ENCODE data around the gene GEMIN7. TPM values are rescaled to one million over a fixed set of nuclear protein-coding genes. Genes with fewer than 3 reads are reported as not detected.

Gene GEMIN7
- total RNA-seq, 1 experiment from 2014 or later: 35.5 TPM

DNA sequence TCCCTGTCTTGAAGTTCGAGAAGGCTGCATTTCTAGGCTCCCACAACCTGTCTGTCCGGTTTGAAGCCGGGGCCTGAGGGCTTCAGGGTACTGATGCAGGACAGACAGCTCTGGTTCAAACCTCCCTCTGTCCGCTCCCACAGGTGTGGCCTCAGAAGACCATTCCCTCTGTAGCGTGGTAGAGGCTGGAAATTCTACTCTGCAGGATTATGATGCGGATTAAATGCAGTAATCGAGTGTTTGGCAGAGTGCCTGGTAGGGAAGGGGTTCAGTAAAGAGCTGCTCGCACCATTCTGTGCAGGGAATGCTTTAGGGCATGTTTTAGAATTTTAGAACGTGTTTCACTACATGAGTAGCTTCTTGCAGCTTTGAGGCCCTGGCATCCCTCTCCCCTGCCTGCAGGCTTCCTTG lies 44.4 kb downstream of the GEMIN7 start:
- Histone ChIP-seq H3K4me3 (ENCODE audit: low read length) (no peak overlapping the region), H3K4me2 (ENCODE audit: low read length) (peak overlapping the region; percentile 75), H3K4me1 (ENCODE audit: insufficient read depth, low read length) (peaks cover 16% of the 10 kb centered on the region), H3K36me3 (ENCODE audit: low read depth, low read length) (no peaks in the 10 kb centered on the region), H3K9ac (ENCODE audit: low read length) (peak overlapping the region; percentile 52; the same call in 1 of the 2 replicates), H3K27ac (ENCODE audit: low read length) (peak overlapping the region; percentile 88), H3K79me2 (ENCODE audit: low read length) (peaks cover 69% of the 10 kb centered on the region), H3K9me3 (ENCODE audit: low read length) (no peaks in the 10 kb centered on the region), H3F3A (ENCODE audit: low read length, unreplicated experiment) (peaks cover 4% of the 10 kb centered on the region), H3K27me3 (ENCODE audit: low read length) (no peaks in the 10 kb centered on the region), H3K9me2 (replicated peaks; ENCODE audit: low read length) (no peaks in the 10 kb centered on the region), H2AFZ (ENCODE audit: low read length) (no peak overlapping the region), H4K20me1 (ENCODE audit: low read length) (no peaks in the 10 kb centered on the region; the same call in none of the 2 replicates)
- no TSS peak for BruUV-seq (replicated peaks)
- POLR2A ChIA-PET (ENCODE audit: unreplicated experiment): no interaction called here
- CTCF ChIA-PET: no interaction called here
- intact Hi-C loops (cut with micrococcal nuclease): no loop called here
- ATAC-seq: peak; percentile 68
- peak; percentile 86 for DNase-seq
- TF ChIP-seq, protein P1, sequence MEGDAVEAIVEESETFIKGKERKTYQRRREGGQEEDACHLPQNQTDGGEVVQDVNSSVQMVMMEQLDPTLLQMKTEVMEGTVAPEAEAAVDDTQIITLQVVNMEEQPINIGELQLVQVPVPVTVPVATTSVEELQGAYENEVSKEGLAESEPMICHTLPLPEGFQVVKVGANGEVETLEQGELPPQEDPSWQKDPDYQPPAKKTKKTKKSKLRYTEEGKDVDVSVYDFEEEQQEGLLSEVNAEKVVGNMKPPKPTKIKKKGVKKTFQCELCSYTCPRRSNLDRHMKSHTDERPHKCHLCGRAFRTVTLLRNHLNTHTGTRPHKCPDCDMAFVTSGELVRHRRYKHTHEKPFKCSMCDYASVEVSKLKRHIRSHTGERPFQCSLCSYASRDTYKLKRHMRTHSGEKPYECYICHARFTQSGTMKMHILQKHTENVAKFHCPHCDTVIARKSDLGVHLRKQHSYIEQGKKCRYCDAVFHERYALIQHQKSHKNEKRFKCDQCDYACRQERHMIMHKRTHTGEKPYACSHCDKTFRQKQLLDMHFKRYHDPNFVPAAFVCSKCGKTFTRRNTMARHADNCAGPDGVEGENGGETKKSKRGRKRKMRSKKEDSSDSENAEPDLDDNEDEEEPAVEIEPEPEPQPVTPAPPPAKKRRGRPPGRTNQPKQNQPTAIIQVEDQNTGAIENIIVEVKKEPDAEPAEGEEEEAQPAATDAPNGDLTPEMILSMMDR (conservative IDR thresholded peaks at IDR 0.05; ENCODE audit: low read depth, low read length): no peak
- TF ChIP-seq EZH2phosphoT487 (IDR thresholded peaks at IDR 0.05; ENCODE audit: borderline replicate concordance, low read length) (no peak), EZH2 (IDR thresholded peaks at IDR 0.05; ENCODE audit: low read length, unreplicated experiment) (no peak)

DNA sequence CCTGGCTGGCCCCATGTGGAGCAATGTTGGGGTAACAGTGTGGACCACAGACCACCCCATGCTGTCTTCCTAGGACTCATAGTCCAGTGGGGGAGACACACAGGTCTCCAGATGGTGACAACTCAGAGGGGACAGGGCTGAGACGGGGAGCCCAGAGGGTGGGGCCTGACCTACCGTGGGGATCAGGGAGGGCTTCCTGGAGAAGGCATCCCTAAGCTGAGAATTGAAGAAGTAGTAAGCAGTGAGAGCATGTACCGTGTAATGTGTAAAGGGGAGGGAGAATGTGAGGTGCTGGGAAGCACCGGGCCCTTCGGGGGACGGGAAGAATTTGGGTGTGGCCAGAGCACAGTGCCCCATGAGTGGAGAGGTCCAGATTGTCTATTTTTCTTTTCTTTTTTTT lies 45.0 kb downstream of the GEMIN7 start:
- ChIA-PET POLR2A (ENCODE audit: unreplicated experiment) (no interaction called here), CTCF (no interaction called here)
- Histone ChIP-seq H3F3A (ENCODE audit: low read length, unreplicated experiment) (peaks cover 4% of the 10 kb centered on the region), H3K4me2 (ENCODE audit: low read length) (peak overlapping the region; percentile 75), H3K27me3 (ENCODE audit: low read length) (no peaks in the 10 kb centered on the region), H3K36me3 (ENCODE audit: low read depth, low read length) (no peaks in the 10 kb centered on the region), H3K9me2 (replicated peaks; ENCODE audit: low read length) (no peaks in the 10 kb centered on the region), H3K4me1 (ENCODE audit: insufficient read depth, low read length) (peaks cover 16% of the 10 kb centered on the region), H3K4me3 (ENCODE audit: low read length) (no peak overlapping the region; the same call in 1 of the 2 replicates), H3K9ac (ENCODE audit: low read length) (peak overlapping the region; percentile 52), H3K27ac (ENCODE audit: low read length) (peak overlapping the region; percentile 88), H3K9me3 (ENCODE audit: low read length) (no peaks in the 10 kb centered on the region), H4K20me1 (ENCODE audit: low read length) (no peaks in the 10 kb centered on the region; the same call in none of the 2 replicates), H3K79me2 (ENCODE audit: low read length) (peaks cover 63% of the 10 kb centered on the region), H2AFZ (ENCODE audit: low read length) (no peak overlapping the region)
- TF ChIP-seq, protein P1 (conservative IDR thresholded peaks at IDR 0.05; ENCODE audit: low read depth, low read length): no peak
- DNase-seq (no peak), ATAC-seq (no peak)
- BruUV-seq (replicated peaks): no TSS peak
- intact Hi-C loops (cut with micrococcal nuclease): no loop called here

DNA sequence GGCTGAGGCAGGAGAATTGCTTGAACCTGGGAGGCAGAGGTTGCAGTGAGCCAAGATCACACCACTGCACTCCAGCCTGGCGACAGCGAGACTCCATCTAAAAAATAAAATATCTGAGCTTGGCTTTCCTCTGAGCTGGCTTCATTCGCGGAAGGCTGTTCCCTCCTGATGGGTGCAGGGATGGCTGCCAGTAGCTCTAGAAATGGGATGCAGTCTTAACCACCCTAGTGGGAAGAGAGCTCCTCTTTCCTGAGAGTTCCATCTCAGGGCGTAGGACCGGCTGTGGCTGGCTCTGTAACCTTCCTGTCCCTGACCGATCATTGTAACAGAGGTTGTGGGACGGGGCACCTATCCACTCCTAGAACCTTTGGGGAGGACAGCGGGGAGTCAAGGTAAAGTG lies 46.3 kb downstream of the GEMIN7 start:
- intact Hi-C loops (cut with micrococcal nuclease): loop anchor here (5.0 kb wide), 1 partner anchor 33 kb away; the partner anchor contains the start of gene PPP1R37
- no TSS peak for BruUV-seq (replicated peaks)
- DNase-seq: no peak
- Histone ChIP-seq H2AFZ (ENCODE audit: low read length) (no peak overlapping the region), H3K4me3 (ENCODE audit: low read length) (no peak overlapping the region), H3K4me2 (ENCODE audit: low read length) (no peak overlapping the region), H3K4me1 (ENCODE audit: insufficient read depth, low read length) (peaks cover 16% of the 10 kb centered on the region), H3K27me3 (ENCODE audit: low read length) (no peaks in the 10 kb centered on the region), H3K36me3 (ENCODE audit: low read depth, low read length) (no peaks in the 10 kb centered on the region), H3K27ac (ENCODE audit: low read length) (no peak overlapping the region), H3K9me3 (ENCODE audit: low read length) (no peaks in the 10 kb centered on the region), H3K9me2 (replicated peaks; ENCODE audit: low read length) (no peaks in the 10 kb centered on the region), H3F3A (ENCODE audit: low read length, unreplicated experiment) (peaks cover 4% of the 10 kb centered on the region), H4K20me1 (ENCODE audit: low read length) (no peaks in the 10 kb centered on the region; the same call in none of the 2 replicates), H3K9ac (ENCODE audit: low read length) (no peak overlapping the region), H3K79me2 (ENCODE audit: low read length) (peaks cover 55% of the 10 kb centered on the region)
- ChIA-PET CTCF (no interaction called here), POLR2A (ENCODE audit: unreplicated experiment) (no interaction called here)
- ATAC-seq: no peak
- TF ChIP-seq, protein P1 (conservative IDR thresholded peaks at IDR 0.05; ENCODE audit: low read depth, low read length): no peak
- TF ChIP-seq EZH2phosphoT487 (IDR thresholded peaks at IDR 0.05; ENCODE audit: borderline replicate concordance, low read length): no peak
- TF ChIP-seq EZH2 (IDR thresholded peaks at IDR 0.05; ENCODE audit: low read length, unreplicated experiment): no peak

All from PC-3 (cell line).